WI38 (cell line): ENCODE data around the gene NFKBIZ.
"Not testable (repeated sequence)": the region's sequence is repeated elsewhere in the genome, so short reads cannot be mapped to it uniquely, and the experiment has no call there.

Experiments
- H3K4me3 ChIP-seq: 2 replicates; pipeline ENCODE4 v1.5.1; 2011; ENCODE audit warnings: low read depth, mild to moderate bottlenecking, control low read depth, low read length
- TF ChIP-seq, protein P1 (sequence below): IDR thresholded peaks from 2 replicates; pipeline ENCODE4 v1.5.1; 2012; ENCODE audit warnings: low read depth, mild to moderate bottlenecking, control low read depth, low read length

Gene NFKBIZ

DNA sequence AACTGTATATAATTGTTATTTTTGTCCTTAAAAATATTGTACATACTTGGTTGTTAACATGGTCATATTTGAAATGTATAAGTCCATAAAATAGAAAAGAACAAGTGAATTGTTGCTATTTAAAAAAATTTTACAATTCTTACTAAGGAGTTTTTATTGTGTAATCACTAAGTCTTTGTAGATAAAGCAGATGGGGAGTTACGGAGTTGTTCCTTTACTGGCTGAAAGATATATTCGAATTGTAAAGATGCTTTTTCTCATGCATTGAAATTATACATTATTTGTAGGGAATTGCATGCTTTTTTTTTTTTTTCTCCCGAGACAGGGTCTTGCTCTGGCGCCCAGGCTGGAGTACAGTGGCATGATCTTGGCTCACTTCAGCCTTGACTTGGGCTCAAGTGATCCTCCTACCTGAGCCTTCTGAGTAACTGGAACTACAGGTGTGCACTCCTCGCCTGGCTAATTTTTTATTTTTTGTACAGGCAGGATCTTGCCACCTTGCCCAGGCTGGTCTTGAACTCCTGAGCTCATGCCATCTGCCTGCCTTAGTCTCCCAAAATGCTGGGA is 10.7 kb downstream of the NFKBIZ start:
- TF ChIP-seq, protein P1, sequence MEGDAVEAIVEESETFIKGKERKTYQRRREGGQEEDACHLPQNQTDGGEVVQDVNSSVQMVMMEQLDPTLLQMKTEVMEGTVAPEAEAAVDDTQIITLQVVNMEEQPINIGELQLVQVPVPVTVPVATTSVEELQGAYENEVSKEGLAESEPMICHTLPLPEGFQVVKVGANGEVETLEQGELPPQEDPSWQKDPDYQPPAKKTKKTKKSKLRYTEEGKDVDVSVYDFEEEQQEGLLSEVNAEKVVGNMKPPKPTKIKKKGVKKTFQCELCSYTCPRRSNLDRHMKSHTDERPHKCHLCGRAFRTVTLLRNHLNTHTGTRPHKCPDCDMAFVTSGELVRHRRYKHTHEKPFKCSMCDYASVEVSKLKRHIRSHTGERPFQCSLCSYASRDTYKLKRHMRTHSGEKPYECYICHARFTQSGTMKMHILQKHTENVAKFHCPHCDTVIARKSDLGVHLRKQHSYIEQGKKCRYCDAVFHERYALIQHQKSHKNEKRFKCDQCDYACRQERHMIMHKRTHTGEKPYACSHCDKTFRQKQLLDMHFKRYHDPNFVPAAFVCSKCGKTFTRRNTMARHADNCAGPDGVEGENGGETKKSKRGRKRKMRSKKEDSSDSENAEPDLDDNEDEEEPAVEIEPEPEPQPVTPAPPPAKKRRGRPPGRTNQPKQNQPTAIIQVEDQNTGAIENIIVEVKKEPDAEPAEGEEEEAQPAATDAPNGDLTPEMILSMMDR, result no peak

DNA sequence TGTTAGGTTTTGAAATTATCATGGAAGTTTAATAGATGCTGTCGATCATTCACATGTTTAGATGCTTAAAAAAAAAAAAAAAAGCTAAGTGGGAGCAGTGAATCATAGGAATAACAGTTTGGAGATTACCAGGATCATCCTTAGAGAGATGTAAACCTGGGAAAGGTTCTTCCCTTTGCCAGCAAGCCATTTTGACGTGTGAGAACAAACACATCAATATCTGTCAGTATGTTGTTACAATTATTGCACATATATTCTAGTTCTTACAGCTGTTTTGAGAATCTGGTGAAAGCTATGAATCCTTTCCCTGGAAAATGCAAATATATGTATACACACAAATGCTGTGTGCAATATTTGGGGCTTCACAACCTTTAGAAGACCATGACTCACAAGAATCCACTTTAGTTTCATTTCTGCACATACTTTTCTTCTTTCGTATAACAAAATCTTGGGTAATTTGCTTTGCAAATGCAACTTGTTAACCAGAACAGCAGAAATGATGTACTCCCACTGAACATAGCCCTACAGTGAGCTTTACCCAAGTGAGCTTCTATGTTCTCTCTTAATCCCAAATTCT is 12.0 kb downstream of the NFKBIZ start:
- TF ChIP-seq, protein P1, result no peak

More for the DNA sequence above, 10.7 kb downstream of the NFKBIZ start:
- no peak overlapping the region for H3K4me3 ChIP-seq

DNA sequence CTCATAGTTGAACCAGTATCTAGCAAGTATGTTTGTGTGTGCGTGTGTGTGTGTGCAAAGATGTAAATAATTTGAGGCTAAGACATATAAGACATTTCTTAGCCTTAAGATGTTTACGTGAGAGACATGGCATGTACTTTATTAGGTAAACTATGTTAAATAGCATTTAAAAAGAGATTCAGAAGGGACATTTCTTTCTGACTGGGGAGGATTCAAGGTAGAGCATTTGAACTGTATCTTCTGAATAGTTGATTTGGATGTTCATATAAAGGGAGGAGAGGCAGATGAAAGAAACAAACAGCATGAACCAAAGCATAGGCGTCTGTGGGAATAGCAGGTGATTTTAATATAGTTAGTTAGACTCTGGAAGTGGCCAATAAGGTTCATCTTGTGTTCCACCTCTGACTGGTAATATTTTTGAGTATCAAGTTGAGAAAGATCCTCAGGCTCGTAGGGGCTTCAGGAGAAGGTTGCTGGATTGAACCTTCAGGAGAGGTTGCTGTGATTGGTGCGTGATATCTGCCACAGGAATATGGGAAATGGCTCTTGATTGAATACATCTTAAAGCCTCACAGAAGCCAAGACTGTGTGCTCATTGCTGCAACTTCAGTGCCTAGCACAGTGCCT is 12.6 kb downstream of the NFKBIZ start:
- no peak overlapping the region for H3K4me3 ChIP-seq
- TF ChIP-seq, protein P1, result no peak

More for the DNA sequence above, 12.0 kb downstream of the NFKBIZ start:
- H3K4me3 ChIP-seq, result no peak overlapping the region

DNA sequence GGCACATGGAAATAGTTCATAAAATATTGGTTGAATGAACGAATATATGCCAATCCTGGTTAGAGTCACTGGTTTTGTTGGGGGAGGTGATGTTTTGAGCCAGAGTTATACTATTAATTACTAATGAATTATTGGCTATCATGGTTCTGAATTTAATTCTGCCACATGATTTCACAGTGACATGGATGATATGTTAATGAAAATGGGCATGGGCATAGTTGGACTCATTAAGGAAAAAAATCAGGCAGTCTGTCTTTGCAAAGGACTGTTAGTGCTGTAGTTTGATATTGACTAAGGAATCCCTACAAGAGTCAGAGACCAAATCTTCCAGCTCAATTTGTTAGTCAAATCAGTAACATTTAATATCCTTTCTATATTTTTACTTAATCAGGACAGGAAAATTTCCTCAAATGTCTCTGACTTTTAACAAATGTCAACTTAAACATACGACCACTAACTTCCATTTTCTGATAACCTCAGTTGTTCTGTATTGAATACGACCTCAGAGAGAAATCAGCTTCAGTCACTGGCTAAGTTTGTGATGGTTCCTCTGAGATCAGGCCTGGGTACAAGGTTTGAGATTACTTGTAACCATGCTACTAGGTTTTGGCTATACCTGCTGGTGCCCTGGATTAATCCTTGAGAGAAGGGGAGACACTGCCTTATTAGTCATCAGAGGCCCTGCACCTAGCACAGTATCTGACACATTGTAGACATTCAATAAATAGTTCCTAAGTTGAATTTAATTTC is 13.3 kb downstream of the NFKBIZ start:
- TF ChIP-seq, protein P1, result no peak
- no peak overlapping the region for H3K4me3 ChIP-seq

DNA sequence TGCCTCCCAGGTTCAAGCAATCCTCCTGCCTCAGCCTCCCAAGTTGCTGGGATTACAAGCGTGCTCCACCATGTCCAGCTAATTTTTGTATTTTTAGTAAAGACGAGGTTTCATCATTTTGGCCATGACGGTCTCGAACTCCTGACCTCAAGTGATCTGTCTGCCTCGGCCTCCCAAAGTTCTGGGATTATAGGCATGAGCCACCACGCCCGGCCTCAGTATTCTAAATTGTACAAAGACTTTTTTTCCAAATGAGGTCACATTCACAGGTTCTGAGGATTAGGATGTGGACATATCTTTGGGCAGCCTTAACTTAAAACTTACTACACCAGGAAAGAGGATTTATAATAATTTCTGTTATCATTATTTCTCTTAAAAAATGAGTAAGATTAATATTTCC is 15.6 kb downstream of the NFKBIZ start:
- H3K4me3 ChIP-seq, result not testable (repeated sequence)

DNA sequence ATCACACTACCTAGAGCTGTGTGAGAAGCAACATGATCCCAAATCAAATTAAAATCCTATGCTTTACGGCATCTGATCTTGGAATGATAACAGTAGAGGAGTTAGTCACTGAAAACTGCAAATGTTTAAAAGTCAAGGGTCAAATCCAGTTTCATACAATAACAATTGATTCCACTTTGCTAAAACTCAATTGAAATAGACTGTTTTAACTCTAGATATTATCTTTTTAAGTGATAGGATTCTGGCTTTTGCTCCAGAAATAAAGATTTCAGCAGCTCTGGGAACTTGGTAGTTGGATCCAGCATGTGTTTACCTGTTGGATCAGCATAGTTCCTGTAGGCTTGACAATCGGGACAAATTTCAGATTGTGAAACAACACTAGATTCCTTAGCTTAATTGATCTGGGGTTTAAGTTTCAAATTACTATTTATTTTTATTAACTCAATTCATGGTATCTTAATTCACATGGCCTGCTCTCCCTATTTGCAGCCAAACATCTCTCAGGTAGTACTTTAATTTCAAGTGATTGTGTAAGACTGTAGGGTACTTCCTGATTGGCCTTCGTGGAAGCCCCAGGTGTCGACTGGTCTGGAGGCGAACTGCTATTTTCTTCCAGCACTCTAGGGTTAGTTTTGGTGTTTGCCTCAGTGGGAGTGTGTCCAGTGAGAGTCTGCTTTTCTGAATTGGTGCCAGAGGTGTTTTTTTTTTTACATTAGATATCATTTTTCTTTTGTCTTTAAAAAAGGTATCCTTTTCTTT is 16.6 kb downstream of the NFKBIZ start:
- H3K4me3 ChIP-seq, result no peak overlapping the region
- TF ChIP-seq, protein P1, result no peak

DNA sequence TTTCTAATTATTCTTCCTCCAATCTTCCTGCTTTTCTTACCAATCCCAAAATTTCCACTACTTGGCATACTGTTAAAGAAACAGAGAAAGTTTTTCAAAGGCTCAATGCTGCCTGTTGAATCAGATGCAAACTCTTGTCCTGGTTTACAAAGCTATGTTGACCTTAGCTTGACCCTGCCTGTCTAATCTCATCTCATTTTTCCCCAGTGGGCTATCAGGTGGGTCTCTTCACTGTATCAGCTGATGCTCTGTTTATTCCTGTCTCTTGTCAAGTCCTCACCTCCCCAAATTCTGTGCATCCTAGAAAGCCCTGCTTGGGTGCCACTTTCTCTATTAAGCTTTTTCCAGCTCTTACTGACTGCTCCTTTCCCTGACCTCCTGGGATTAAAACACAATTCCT is 18.2 kb downstream of the NFKBIZ start:
- no peak overlapping the region for H3K4me3 ChIP-seq
- TF ChIP-seq, protein P1, result no peak
